ENCODE data around the gene CABLES2. TPM values are rescaled to one million over a fixed set of nuclear protein-coding genes. Genes with fewer than 3 reads are reported as not detected.

The CABLES2 gene
- total RNA-seq, 4 donors from 2014 or later = 0.29 to 10.6 (median 2.6) TPM

DNA sequence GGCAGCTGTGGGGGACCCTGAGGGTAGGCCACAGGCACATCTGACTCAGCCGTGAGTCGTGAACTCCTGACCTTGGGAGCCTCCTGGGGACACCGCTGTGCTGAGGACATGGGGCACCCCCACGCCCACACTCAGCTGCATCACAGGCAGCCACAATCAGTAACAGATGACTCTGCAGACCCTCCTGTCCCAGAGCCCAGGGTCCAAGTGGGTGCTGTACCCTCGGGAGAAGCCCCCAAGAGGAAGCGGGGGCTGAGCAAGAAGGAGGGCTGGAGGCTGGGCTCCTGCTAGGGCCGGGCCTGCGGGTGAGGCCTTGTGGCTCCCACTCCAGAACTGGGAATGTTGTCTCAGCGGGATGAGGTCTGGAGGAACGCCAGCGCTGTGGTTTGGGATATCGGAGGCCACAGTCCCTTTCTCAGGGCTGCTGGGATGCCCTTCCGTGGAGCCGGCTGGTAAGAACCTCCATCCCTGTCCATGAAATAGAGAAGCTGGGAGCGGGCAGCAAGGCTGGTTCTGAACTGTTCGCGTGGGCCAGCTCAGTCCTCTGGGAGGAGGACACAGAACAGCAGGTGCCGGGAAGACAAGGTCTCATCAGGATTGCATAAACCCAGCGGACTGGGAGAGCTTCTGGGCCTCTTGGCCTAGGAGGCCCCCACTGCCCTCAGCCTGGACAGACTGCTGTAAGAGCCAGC is 36.8 kb downstream of the CABLES2 start:
- intact Hi-C loops (cut with DNase I; ENCODE audit: low total_unique reads) = no loop called here
- Histone ChIP-seq H3K27me3 (no peaks in the 10 kb centered on the region), H3K9me3 (no peaks in the 10 kb centered on the region), H3K4me1 (peaks cover 5 to 34% of the 10 kb centered on the region in 2 donors), H3K4me3 (no peak overlapping the region), H3K36me3 (no peaks in the 10 kb centered on the region), H3K27ac (peak overlapping the region; percentile 83 to 84)
- DNase-seq = no peak
- TF ChIP-seq, protein P1, sequence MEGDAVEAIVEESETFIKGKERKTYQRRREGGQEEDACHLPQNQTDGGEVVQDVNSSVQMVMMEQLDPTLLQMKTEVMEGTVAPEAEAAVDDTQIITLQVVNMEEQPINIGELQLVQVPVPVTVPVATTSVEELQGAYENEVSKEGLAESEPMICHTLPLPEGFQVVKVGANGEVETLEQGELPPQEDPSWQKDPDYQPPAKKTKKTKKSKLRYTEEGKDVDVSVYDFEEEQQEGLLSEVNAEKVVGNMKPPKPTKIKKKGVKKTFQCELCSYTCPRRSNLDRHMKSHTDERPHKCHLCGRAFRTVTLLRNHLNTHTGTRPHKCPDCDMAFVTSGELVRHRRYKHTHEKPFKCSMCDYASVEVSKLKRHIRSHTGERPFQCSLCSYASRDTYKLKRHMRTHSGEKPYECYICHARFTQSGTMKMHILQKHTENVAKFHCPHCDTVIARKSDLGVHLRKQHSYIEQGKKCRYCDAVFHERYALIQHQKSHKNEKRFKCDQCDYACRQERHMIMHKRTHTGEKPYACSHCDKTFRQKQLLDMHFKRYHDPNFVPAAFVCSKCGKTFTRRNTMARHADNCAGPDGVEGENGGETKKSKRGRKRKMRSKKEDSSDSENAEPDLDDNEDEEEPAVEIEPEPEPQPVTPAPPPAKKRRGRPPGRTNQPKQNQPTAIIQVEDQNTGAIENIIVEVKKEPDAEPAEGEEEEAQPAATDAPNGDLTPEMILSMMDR (IDR thresholded peaks at IDR 0.05) = no peak
- no peak for TF ChIP-seq POLR2A (IDR thresholded peaks at IDR 0.05)

DNA sequence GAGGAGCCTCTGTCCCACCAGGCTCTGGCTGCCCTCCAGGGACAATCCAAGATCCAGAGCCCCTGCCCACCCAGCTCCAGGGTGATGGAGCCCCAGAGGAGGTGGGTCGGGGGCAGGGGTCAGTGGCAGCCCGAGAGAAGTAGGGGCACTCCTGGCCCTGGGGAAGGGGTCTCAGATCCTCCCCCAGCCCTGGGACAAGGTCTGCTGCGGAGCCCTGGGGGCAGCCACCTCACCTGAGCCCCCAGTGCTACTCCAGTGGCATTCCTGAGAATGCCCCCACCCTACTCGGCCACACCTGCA is 37.3 kb downstream of the CABLES2 start:
- no peaks in the 10 kb centered on the region for H3K9me3 ChIP-seq
- intact Hi-C loops (cut with DNase I; ENCODE audit: low total_unique reads) = no loop called here
- H3K27me3 ChIP-seq = no peaks in the 10 kb centered on the region
- no peaks in the 10 kb centered on the region for H3K36me3 ChIP-seq
- TF ChIP-seq, protein P1 (IDR thresholded peaks at IDR 0.05) = no peak
- no peak for TF ChIP-seq POLR2A (IDR thresholded peaks at IDR 0.05)
- DNase-seq = no peak
- H3K27ac ChIP-seq = peak overlapping the region; percentile 83 to 84
- H3K4me1 ChIP-seq = peaks cover 5 to 37% of the 10 kb centered on the region in 2 donors
- H3K4me3 ChIP-seq = no peak overlapping the region

DNA sequence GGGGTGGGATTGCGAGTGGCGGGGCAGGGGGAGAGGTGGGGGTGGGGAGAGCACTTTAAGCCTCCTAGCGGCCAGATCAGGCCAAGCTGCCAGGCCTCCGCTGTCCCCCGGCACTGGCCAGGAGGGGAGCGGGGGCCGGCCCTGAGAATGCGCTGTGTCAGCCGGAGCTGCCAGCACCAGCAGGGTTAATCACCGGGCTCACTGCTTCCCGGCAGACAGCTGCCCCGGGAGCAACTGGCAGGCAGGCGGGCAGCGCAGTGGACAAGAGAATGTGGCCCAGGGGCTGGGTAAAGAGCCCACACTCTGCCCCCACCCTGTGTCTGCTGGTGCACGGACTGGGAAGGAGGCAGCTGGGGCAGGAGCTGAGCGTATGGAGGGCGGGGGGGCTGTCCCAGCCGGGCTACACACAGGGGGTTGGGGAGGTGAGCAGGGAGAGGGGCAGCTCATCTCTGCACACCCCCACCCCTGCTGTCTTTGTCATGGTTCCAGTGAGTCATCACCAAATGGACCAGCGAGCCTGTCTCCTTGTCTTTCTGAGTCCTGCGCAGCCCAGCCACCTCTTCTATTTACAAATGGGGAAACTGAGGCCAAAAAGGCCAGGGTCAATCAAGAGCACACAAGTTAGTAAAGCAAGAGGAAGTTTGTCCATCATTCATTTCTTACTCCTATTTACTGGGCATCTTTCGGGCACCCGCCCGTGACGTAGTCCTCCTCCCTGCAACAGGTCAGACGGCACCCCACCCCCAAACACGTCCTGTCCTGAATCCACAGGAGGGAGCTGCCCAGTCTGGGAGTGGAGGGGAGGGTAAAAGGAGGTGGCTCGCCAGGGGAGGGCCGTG is 37.9 kb downstream of the CABLES2 start:
- intact Hi-C loops (cut with DNase I; ENCODE audit: low total_unique reads) = no loop called here
- DNase-seq = no peak
- Histone ChIP-seq H3K36me3 (no peaks in the 10 kb centered on the region), H3K4me3 (peak overlapping the region in 1 of 2 donors; percentile 14), H3K4me1 (peaks cover 5 to 38% of the 10 kb centered on the region in 2 donors), H3K27me3 (no peaks in the 10 kb centered on the region), H3K9me3 (no peaks in the 10 kb centered on the region), H3K27ac (peak overlapping the region; percentile 83 to 84)
- TF ChIP-seq POLR2A (IDR thresholded peaks at IDR 0.05) = no peak
- TF ChIP-seq, protein P1 (IDR thresholded peaks at IDR 0.05) = peak in 3 of 4 experiments; percentile 16 to 46 (median 23)

DNA sequence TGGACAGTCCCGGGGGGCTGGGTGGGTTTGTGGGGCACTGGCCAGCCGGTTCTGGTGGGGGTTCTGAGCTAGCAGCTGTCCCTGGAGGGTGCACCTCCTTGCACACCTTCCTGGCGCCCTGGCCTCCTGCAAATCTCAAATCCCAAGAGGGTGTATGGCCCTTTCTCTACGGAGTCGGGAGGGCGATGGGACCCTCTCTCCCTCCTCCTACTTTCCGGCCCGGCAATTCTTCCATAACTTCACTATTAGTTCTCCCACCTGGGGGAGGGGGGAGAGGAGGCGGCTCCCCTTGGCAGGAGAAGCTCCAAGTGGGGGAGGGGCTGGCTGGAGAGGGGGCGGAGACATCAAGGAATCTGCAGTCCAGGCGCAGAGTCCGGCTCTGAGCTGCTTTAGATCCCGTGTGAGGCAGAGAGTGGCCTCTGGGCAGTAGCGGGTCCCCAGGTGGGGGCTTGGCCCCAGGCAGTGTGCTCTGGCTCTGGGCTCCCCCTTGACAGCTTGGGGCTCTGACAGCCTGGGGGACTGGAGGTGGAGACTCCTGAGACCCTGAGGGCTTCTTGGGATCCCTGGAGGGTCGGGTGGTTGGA is 38.6 kb downstream of the CABLES2 start:
- Histone ChIP-seq H3K4me3 (peak overlapping the region in 1 of 2 donors; percentile 67), H3K4me1 (peaks cover 5 to 41% of the 10 kb centered on the region in 2 donors), H3K27me3 (no peaks in the 10 kb centered on the region), H3K27ac (peak overlapping the region; percentile 83 to 84), H3K36me3 (no peaks in the 10 kb centered on the region), H3K9me3 (no peaks in the 10 kb centered on the region)
- intact Hi-C loops (cut with DNase I; ENCODE audit: low total_unique reads) = no loop called here
- peak; percentile 62 to 71 for DNase-seq
- TF ChIP-seq, protein P1 (IDR thresholded peaks at IDR 0.05) = no peak
- TF ChIP-seq POLR2A (IDR thresholded peaks at IDR 0.05) = no peak

All from uterus (tissue), 4 donors.